A673 (cell line): ENCODE results near the gene POTEI. TPM values are rescaled to one million over a fixed set of nuclear protein-coding genes. Genes with fewer than 3 reads are reported as not detected.
"Not testable (repeated sequence)": the region's sequence is repeated elsewhere in the genome, so short reads cannot be mapped to it uniquely, and the experiment has no call there.

Experiments
- BruUV-seq: library from RNA; stranded (reverse); fragments of 400-500 nt; replicated peaks from 2 replicates; lab custom pipeline; 2021; lab: Mats Ljungman, UMichigan
- CTCF ChIA-PET: fragments of 300-600 bp; sonication (Branson Sonifier 250); formaldehyde crosslinking; loops from one replicate; lab custom pipeline; 2022; ENCODE audit warnings: antibody characterized with exemption; lab: Charles Lee
- POLR2A ChIA-PET: fragments of 300-600 bp; sonication (Branson Sonifier 250); formaldehyde crosslinking; loops from one replicate; lab custom pipeline; 2022; ENCODE audit warnings: antibody characterized with exemption; ENCODE audit not compliant: low non-redundant PET; lab: Charles Lee
- DNase-seq: peaks from one replicate; pipeline ENCODE4 v3.0.0-alpha.2; 2015; ENCODE audit warnings: low spot score
- H3K27ac ChIP-seq: fragments of 200-600 bp; sonication (generic); 2 replicates; pipeline ENCODE4 v1.5.1; 2016; ENCODE audit warnings: mixed run types, low read depth, mild to moderate bottlenecking, mixed read lengths, antibody characterized with exemption, low read length; ENCODE audit not compliant: poor library complexity, severe bottlenecking
- H3K27me3 ChIP-seq: fragments of 200-600 bp; sonication (generic); replicated peaks from 2 replicates; pipeline ENCODE4 v1.6.1; 2017; ENCODE audit warnings: mixed run types, low read depth, mild to moderate bottlenecking, mixed read lengths, antibody characterized with exemption, low read length; ENCODE audit not compliant: insufficient read depth, poor library complexity
- H3K36me3 ChIP-seq: fragments of 200-600 bp; sonication (generic); 2 replicates; pipeline ENCODE4 v1.6.1; 2016; ENCODE audit warnings: mixed run types, mild to moderate bottlenecking, mixed read lengths, antibody characterized with exemption, low read length; ENCODE audit not compliant: insufficient read depth, poor library complexity, severe bottlenecking
- H3K4me1 ChIP-seq: fragments of 200-600 bp; sonication (generic); 2 replicates; pipeline ENCODE4 v1.6.1; 2017; ENCODE audit warnings: mixed run types, mild to moderate bottlenecking, mixed read lengths, antibody characterized with exemption, low read length; ENCODE audit not compliant: insufficient read depth, poor library complexity, severe bottlenecking
- H3K4me3 ChIP-seq: fragments of 200-600 bp; sonication (generic); 2 replicates; pipeline ENCODE4 v1.5.1; 2016; ENCODE audit warnings: low read depth, mixed run types, mild to moderate bottlenecking, mixed read lengths, low read length; ENCODE audit not compliant: poor library complexity, severe bottlenecking
- H3K9me3 ChIP-seq: fragments of 200-600 bp; sonication (generic); 2 replicates; pipeline ENCODE4 v1.6.1; 2016; ENCODE audit warnings: mixed run types, low read depth, mild to moderate bottlenecking, mixed read lengths, antibody characterized with exemption, low read length; ENCODE audit not compliant: poor library complexity, severe bottlenecking
- intact Hi-C: fragments of 100-400 bp; cut with micrococcal nuclease; formaldehyde crosslinking; loops from one replicate; pipeline ENCODE4 v1.10.0; 2022; ENCODE audit not compliant: unreplicated experiment
- total RNA-seq: library from RNA; stranded (reverse); gene quantifications from 2 replicates; pipeline ENCODE4 v1.2.3, GENCODE V29; 2021

POTEI gene
- total RNA-seq, 1 experiment from 2014 or later: not detected

DNA sequence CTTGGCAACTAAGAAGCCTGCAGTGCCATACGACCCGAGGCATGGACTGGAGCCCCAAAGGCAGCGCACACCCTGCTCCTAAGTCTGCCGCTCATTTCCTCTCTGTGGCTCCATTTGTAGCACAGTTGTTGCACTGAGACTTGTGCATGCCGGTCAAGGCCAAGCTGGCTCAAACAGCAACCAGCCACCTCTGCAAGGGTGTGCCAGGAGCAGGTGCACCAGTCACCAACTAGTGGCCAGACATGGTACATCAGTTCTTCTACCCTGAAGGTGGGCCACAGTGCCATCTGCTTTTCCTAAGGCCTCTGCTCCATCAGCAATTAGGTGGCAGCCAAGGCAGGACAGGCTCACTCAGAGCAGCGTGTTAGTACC lies 54.4 kb downstream of the POTEI start:
- DNase-seq, BruUV-seq, H3K27me3 ChIP-seq, H3K4me3 ChIP-seq, POLR2A ChIA-PET, H3K36me3 ChIP-seq, H3K9me3 ChIP-seq, H3K27ac ChIP-seq, intact Hi-C loops, H3K4me1 ChIP-seq, CTCF ChIA-PET: not testable (repeated sequence)

DNA sequence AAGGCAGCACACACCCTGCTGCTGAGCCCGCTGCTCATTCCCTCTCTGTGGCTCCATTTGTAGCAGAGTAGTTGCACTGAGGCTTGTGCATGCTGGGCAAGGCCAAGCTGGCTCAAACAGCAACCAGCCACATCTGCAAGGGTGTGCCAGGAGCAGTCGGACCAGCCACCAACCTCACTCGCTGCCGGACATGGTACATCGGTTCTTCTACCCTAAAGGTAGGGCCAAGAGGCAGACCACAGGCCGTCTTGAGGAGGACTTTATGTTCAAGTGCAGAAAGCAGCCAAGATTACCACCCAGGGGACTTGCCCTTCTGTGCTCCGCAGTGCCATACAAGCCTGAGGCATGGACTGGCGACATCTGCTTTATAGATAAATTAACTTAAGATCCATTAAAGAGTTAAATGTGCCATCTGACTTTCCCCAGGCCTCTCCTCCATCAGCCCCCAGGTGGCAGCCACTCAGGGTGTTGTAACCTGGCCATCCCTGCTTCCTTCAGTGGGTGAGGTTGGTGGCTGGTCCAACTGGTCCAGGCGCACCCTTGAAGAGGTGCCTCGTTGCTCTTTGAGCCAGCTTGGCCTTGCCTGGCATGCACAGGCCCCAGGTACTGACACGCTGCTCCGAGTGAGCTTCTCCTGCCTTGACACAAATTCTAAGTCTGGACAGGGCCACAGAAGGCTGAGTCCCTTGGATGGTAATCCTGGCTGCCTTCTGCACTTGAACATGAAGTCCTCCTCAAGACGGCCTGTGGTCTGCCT lies 55.0 kb downstream of the POTEI start:
- POLR2A ChIA-PET, H3K9me3 ChIP-seq, CTCF ChIA-PET, intact Hi-C loops, BruUV-seq, H3K27ac ChIP-seq, H3K27me3 ChIP-seq, H3K4me3 ChIP-seq, DNase-seq, H3K4me1 ChIP-seq, H3K36me3 ChIP-seq: not testable (repeated sequence)

DNA sequence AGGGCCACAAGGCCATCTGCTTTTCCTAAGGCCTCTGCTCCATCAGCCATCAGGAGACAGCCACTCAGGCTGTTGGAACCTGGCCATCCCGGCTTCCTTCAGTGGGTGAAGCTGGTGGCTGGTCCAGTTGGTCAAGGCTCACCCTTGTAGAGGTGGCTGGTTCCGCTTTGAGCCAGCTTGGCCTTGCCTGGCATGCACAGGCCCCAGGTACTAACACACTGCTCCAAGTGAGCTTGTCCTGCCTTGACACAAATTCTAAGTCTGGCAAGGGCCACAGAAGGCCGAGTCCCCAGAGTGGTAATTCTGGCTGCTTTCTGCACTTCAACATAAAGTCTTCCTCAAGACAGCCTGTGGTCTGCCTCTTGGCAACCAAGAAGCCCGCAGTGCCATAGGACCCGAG lies 56.2 kb downstream of the POTEI start:
- H3K4me1 ChIP-seq, CTCF ChIA-PET, POLR2A ChIA-PET, H3K9me3 ChIP-seq, H3K4me3 ChIP-seq, intact Hi-C loops, DNase-seq, BruUV-seq, H3K27me3 ChIP-seq, H3K36me3 ChIP-seq, H3K27ac ChIP-seq: not testable (repeated sequence)

DNA sequence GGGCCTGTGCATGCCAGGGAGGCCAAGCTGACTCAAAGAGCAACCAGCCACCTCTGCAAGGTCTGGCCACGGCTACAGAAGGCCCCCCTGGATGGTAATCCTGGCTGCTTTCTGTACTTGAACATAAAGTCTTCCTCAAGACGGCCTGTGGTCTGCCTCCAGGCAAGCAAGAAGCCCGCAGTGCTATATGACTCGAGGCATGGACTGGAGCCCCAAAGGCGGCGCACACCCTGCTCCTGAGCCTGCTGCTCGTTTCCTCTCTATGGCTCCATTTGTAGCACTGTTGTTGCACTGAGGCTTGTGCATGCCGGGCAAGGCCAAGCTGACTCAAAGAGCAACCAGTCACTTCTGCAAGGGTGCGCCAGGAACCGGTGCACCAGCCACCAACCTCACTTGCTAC lies 57.3 kb downstream of the POTEI start:
- BruUV-seq, H3K27me3 ChIP-seq, H3K4me3 ChIP-seq, CTCF ChIA-PET, H3K27ac ChIP-seq, H3K4me1 ChIP-seq, DNase-seq, H3K36me3 ChIP-seq, POLR2A ChIA-PET, intact Hi-C loops, H3K9me3 ChIP-seq: not testable (repeated sequence)

DNA sequence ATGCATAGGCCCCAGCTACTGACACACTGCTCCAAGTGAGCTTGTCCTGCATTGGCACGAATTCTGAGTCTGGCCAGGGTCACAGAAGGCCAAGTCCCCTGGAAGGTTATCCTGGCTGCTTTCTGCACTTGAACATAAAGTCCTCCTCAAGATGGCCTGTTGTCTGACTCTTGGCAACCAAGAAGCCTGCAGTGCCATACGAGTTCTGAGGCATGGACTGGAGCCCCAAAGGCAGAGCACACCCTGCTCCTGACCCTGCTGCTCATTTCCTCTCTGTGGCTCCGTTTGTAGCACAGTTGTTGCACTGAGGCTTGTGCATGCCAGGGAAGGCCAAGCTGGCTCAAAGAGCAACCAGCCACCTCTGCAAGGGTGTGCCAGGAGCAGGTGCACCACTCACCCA lies 57.9 kb downstream of the POTEI start:
- BruUV-seq, H3K27me3 ChIP-seq, DNase-seq, H3K27ac ChIP-seq, H3K9me3 ChIP-seq, CTCF ChIA-PET, H3K4me1 ChIP-seq, POLR2A ChIA-PET, H3K36me3 ChIP-seq, intact Hi-C loops, H3K4me3 ChIP-seq: not testable (repeated sequence)

DNA sequence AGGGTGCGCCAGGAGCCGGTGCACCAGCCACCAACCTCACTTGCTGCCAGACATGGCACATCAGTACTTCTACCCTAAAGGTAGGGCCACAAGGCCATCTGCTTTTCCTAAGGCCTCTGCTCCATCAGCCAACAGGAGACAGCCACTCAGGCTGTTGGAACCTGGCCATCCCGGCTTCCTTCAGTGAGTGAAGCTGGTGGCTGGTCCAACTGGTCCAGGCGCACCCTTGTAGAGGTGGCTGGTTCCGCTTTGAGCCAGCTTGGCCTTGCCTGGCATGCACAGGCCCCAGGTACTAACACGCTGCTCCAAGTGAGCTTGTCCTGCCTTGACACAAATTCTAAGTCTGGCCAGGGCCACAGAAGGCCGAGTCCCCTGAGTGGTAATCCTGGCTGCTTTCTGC lies 58.8 kb downstream of the POTEI start:
- H3K4me3 ChIP-seq, H3K9me3 ChIP-seq, POLR2A ChIA-PET, intact Hi-C loops, H3K27me3 ChIP-seq, CTCF ChIA-PET, DNase-seq, H3K27ac ChIP-seq, H3K4me1 ChIP-seq, BruUV-seq, H3K36me3 ChIP-seq: not testable (repeated sequence)

DNA sequence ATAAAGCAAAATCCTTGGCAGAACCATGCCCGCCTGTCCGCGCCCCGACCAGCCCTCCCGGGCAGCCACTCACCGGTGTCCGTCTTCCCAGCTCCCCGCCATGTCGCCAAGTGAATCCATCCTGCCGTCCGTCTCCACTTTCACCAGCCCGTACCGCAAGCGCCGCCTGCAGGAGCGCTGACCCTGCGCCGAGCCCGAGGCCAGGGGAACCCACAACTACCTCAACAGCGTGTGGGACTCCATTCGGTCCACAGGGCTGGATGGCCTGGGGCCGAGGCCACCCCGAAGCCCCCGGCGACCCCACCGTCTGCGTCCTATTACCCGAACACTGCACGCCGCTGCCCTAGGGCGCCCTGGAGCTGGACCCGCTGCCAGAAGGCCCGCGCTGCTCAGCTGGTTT lies 81.5 kb downstream of the POTEI start:
- H3K9me3 ChIP-seq, CTCF ChIA-PET, intact Hi-C loops, H3K4me3 ChIP-seq, H3K27ac ChIP-seq, H3K27me3 ChIP-seq, DNase-seq, H3K36me3 ChIP-seq, POLR2A ChIA-PET, H3K4me1 ChIP-seq, BruUV-seq: not testable (repeated sequence)

DNA sequence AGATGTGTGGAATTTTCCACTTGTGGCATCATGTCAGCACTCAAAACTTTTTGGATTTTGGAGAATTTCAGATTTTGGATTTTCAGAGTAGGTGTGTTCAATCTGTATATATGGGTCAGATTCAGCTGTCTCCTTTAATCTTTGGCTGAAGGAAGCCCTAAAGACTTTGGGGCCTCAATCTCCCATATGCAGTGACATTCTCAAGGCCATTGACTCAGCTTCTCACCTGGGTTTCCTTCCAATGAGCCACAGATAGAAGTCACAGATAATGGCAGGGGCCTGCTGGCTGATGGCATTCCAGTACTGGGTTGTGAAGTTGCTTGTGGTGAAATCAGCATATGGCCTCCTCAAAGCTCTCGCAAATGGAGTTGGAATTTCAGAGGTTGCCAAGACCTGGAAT lies 90.3 kb downstream of the POTEI start:
- H3K9me3 ChIP-seq, H3K27ac ChIP-seq, intact Hi-C loops, H3K4me1 ChIP-seq, H3K27me3 ChIP-seq, POLR2A ChIA-PET, H3K36me3 ChIP-seq, DNase-seq, H3K4me3 ChIP-seq, CTCF ChIA-PET, BruUV-seq: not testable (repeated sequence)
